Spleen (tissue), 11 donors: Measurements from ENCODE around the gene CASTOR1. TPM values are rescaled to one million over a fixed set of nuclear protein-coding genes. Genes with fewer than 3 reads are reported as not detected.

Experiments
- DNase-seq: peaks from one replicate; pipeline ENCODE4 v3.0.0-alpha.2; 2020
- H3K27ac ChIP-seq, 8 donors: fragments of 200-600 bp; sonication (generic) in 7 of 8; 1 replicate in 4 of 8; 2 replicates in 4 of 8; pipeline versions ENCODE4 v1.5.0 to v1.8.0; 2016 to 2021; ENCODE audit warnings: inconsistent platforms in 4 of 8, mild to moderate bottlenecking in 4 of 8, moderate library complexity in 1 of 8
- H3K27me3 ChIP-seq, 7 donors: fragments of 200-600 bp; sonication (generic) in 6 of 7; replicated peaks in 1 of 7; 1 replicate in 4 of 7; 2 replicates in 3 of 7; pipeline versions ENCODE4 v1.5.0 to v1.8.0; 2016 to 2021; ENCODE audit warnings: inconsistent platforms in 3 of 7, mild to moderate bottlenecking in 1 of 7
- H3K36me3 ChIP-seq, 6 donors: fragments of 200-600 bp; sonication (generic) in 5 of 6; 1 replicate in 4 of 6; 2 replicates in 2 of 6; pipeline versions ENCODE4 v1.5.0 to v1.8.0; 2016 to 2021; ENCODE audit warnings: inconsistent platforms in 2 of 6
- H3K4me1 ChIP-seq, 6 donors: fragments of 200-600 bp; sonication (generic) in 5 of 6; 1 replicate in 3 of 6; 2 replicates in 3 of 6; pipeline versions ENCODE4 v1.5.0 to v1.8.0; 2016 to 2021; ENCODE audit warnings: inconsistent platforms in 3 of 6
- H3K4me3 ChIP-seq, 8 donors: fragments of 200-600 bp; sonication (generic) in 7 of 8; 1 replicate in 4 of 8; 2 replicates in 4 of 8; pipeline versions ENCODE4 v1.5.0 to v1.8.0; 2016 to 2021; ENCODE audit warnings: inconsistent platforms in 4 of 8, mild to moderate bottlenecking in 4 of 8, moderate library complexity in 2 of 8
- H3K9me3 ChIP-seq, 8 donors: fragments of 200-600 bp; sonication (generic) in 7 of 8; 1 replicate in 4 of 8; 2 replicates in 4 of 8; pipeline versions ENCODE4 v1.5.0 to v1.8.0; 2016 to 2021; ENCODE audit warnings: inconsistent platforms in 4 of 8
- POLR2A ChIP-seq, 3 donors: fragments of 450-650 bp; IDR thresholded peaks; one replicate each; pipeline ENCODE4 v1.5.1; 2017; ENCODE audit warnings: antibody characterized with exemption in 3 of 3, mild to moderate bottlenecking in 1 of 3
- POLR2AphosphoS5 ChIP-seq, 3 donors: sonication (generic); formaldehyde crosslinking; IDR thresholded peaks; one replicate each; pipeline ENCODE4 v1.5.1; 2017; ENCODE audit warnings: antibody characterized with exemption in 3 of 3
- WGBS, 5 donors: extraction: QIAGEN DNeasy Blood & Tissue Kit in 3 of 5; methylation state at CpG; one replicate each; pipeline versions ENCODE4 v1.1.5 to v1.1.7; 2013 to 2018; 5-methylcytosine and 5-hydroxymethylcytosine counted together
- intact Hi-C: fragments of 100-400 bp; cut with DNase I; formaldehyde crosslinking; loops from one replicate; pipeline ENCODE4 v1.15.0; 2023; ENCODE audit warnings: low total_unique reads
- polyA plus RNA-seq, 3 donors: library from polyadenylated mRNA; stranded (reverse); fragments of 200-250 nt; gene quantifications; one replicate each; pipeline ENCODE4 v1.2.1, GENCODE V29; 2013
- total RNA-seq, 7 donors: library from RNA; depleted of rRNA in 3 of 7; stranded (reverse); fragments of >200 nt in 3 of 7; fragmentation: NEBNext Ultra II Directional in 4 of 7; extraction: Animal tissue kit (Norgen Biotek cat#: 25700) in 4 of 7; gene quantifications; one replicate each; pipeline versions ENCODE4 v1.1.0 to v1.2.1, GENCODE V29; 2016 to 2021
- TF ChIP-seq, protein P1 (sequence below), 11 experiments: fragments of 200-600 bp in 7 of 11; fragments of 450-650 bp in 4 of 11; sonication (generic) in 4 of 11; IDR thresholded peaks in 8 of 11; conservative IDR thresholded peaks in 3 of 11; 1 replicate in 7 of 11; 2 replicates in 4 of 11; pipeline versions ENCODE4 v1.4.0 to v1.8.0; 2016 to 2021; ENCODE audit warnings: antibody characterized with exemption in 11 of 11, inconsistent platforms in 4 of 11, mild to moderate bottlenecking in 1 of 11
- donor health status: healthy with polysubstance abuse.
- donor health status: DM: no; HTN: no; CAD: no; lungs with moderate emphysema.
- donor health status: DM: no; HTN: no; CAD: no.
- donor health status: Bipolar disorder and iron deficiency.
- donor health status: healthy.
- donor health status: DM: no; HTN: no; CAD: no.
- donor health status: DM: yes; HTN: yes; CAD: no.

CASTOR1 gene
- total and polyA plus RNA-seq, 10 donors: 5.6 to 18.9 (median 12.6) TPM

DNA sequence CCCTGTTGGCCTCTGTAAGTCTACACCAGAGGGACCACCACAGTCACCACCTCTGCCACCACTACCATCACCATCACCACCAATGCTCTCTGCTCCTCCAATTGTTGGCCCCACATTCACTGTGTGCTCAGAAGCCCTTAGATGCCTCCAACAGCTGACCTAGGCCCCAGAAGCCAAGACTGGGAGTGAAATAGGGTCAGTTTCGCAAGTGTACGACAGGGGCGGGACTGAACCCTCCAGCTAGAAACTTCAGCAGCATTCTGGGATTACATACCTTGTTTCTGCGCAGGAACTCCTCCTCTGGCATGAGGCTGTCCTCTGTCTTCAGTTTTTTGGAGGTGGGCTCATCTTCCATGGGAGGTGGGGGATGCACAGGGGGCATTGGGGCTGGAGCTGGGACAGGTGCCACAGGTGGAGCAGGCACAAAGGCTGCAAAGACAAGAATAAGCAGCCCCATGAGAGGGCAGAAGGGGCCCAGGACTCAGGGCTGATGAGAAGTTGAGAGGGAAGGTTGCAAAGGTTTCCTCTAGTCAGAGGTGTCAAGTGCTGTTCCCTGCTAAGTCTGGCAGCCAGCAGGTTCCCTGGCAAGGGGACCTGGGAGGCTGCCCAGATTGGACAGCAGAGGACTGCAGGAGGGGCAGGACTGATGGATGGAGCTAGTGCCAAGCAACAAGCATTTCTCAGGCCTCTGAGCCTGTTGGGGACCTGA, 47.6 kb upstream of the CASTOR1 start:
- H3K4me3 ChIP-seq: no peak overlapping the region
- TF ChIP-seq POLR2A (IDR thresholded peaks at IDR 0.05) (no peak), POLR2AphosphoS5 (IDR thresholded peaks at IDR 0.05) (no peak)
- TF ChIP-seq, protein P1, sequence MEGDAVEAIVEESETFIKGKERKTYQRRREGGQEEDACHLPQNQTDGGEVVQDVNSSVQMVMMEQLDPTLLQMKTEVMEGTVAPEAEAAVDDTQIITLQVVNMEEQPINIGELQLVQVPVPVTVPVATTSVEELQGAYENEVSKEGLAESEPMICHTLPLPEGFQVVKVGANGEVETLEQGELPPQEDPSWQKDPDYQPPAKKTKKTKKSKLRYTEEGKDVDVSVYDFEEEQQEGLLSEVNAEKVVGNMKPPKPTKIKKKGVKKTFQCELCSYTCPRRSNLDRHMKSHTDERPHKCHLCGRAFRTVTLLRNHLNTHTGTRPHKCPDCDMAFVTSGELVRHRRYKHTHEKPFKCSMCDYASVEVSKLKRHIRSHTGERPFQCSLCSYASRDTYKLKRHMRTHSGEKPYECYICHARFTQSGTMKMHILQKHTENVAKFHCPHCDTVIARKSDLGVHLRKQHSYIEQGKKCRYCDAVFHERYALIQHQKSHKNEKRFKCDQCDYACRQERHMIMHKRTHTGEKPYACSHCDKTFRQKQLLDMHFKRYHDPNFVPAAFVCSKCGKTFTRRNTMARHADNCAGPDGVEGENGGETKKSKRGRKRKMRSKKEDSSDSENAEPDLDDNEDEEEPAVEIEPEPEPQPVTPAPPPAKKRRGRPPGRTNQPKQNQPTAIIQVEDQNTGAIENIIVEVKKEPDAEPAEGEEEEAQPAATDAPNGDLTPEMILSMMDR (IDR thresholded peaks at IDR 0.05 in 8 of 11, conservative IDR thresholded peaks at IDR 0.05 in 3 of 11): no peak
- peak overlapping the region in 2 of 8 donors; percentile 14 to 42 for H3K27ac ChIP-seq
- DNase-seq: no peak
- peaks cover 15 to 100% (median 100%) of the 10 kb centered on the region in 6 donors for H3K36me3 ChIP-seq
- peaks cover 3 to 62% (median 32%) of the 10 kb centered on the region in 6 donors for H3K4me1 ChIP-seq
- no peaks in the 10 kb centered on the region for H3K9me3 ChIP-seq
- 86 to 100% (median 93%) methylated on average over 1 to 4 of the region's 4 CpGs for WGBS, 5 donors
- no peaks in the 10 kb centered on the region for H3K27me3 ChIP-seq
- intact Hi-C loops: no loop called here

DNA sequence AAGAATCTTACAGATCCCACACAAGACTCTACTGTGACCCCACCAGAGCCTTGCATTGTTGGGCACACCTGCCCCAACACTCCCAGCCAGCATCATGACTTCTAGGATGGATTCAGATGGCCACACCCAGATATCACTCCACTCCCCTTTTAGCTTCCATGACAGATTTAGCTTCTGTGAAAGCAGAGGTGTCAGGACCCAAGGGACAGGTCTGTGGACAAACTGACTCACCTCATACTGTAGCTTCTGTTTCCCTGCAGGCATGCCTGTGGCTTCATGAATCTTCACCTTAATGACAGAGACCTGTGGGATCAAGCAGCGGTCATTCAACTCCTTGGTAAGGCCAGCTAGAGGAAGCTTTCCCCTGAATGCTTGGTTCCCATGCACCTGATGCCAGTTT, 45.9 kb upstream of the CASTOR1 start:
- H3K4me1 ChIP-seq: peaks cover 0 to 45% (median 19%) of the 10 kb centered on the region in 6 donors
- no peak for DNase-seq
- H3K36me3 ChIP-seq: peaks cover 13 to 100% (median 99%) of the 10 kb centered on the region in 6 donors
- WGBS, 5 donors: 89 to 100% (median 97%) methylated on average over 1 of the region's 1 CpG
- intact Hi-C loops: no loop called here
- H3K9me3 ChIP-seq: no peaks in the 10 kb centered on the region
- H3K27me3 ChIP-seq: no peaks in the 10 kb centered on the region
- H3K27ac ChIP-seq: peak overlapping the region in 1 of 8 donors; percentile 11
- H3K4me3 ChIP-seq: no peak overlapping the region
- TF ChIP-seq, protein P1 (IDR thresholded peaks at IDR 0.05 in 8 of 11, conservative IDR thresholded peaks at IDR 0.05 in 3 of 11): no peak
- TF ChIP-seq POLR2AphosphoS5 (IDR thresholded peaks at IDR 0.05) (no peak), POLR2A (IDR thresholded peaks at IDR 0.05) (no peak)

DNA sequence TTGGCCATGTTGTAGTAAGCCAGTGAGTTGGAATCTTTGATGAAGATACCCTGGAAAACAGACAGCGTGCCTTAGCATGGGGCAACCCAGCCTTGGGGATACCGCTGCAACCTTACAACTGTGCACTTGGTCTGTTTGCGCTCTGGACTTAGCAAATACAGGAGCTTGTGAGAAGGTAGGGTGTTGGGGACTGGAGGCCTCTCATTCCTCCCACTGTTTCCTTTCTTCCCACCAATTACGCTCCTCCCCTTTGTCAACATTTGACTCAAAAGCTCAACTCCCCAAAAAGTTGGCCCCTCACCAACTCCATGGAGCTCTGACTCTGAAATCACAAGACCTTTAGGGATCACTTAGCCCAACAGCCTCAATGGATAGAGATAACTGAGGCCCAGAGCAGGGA, 45.3 kb upstream of the CASTOR1 start:
- H3K27ac ChIP-seq: no peak overlapping the region
- TF ChIP-seq POLR2A (IDR thresholded peaks at IDR 0.05): no peak
- TF ChIP-seq, protein P1 (IDR thresholded peaks at IDR 0.05 in 8 of 11, conservative IDR thresholded peaks at IDR 0.05 in 3 of 11): no peak
- no peak for DNase-seq
- H3K4me3 ChIP-seq: no peak overlapping the region
- no peaks in the 10 kb centered on the region for H3K9me3 ChIP-seq
- 85 to 95% (median 94%) methylated on average over 4 of the region's 4 CpGs for WGBS, 5 donors
- H3K27me3 ChIP-seq: no peaks in the 10 kb centered on the region
- peaks cover 0 to 39% (median 13%) of the 10 kb centered on the region in 6 donors for H3K4me1 ChIP-seq
- peaks cover 10 to 100% (median 93%) of the 10 kb centered on the region in 6 donors for H3K36me3 ChIP-seq
- intact Hi-C loops: no loop called here

DNA sequence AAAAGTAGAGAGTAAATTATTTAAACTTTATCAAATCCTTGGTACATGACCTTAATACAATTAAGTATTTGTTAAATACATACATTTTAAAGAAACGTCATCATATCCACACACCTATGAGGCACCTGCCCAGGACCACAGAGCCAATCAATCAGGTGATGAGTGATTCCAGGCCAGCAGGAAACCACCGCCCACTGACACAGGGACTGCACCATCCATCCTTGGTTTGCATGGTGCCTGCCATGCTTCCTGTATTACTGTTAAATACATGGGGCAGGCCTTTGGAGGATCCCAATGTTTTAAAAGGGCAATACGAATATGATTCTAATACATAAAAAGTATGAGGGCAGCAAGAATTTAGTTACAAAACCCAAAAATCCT, 44.4 kb upstream of the CASTOR1 start:
- no peak for DNase-seq
- TF ChIP-seq POLR2AphosphoS5 (IDR thresholded peaks at IDR 0.05) (no peak), POLR2A (IDR thresholded peaks at IDR 0.05) (no peak)
- Histone ChIP-seq H3K36me3 (peaks cover 10 to 100% (median 83%) of the 10 kb centered on the region in 6 donors), H3K27me3 (no peaks in the 10 kb centered on the region), H3K27ac (peak overlapping the region in 1 of 8 donors; percentile 34), H3K4me1 (peaks cover 0 to 31% (median 8%) of the 10 kb centered on the region in 6 donors), H3K4me3 (no peak overlapping the region), H3K9me3 (no peaks in the 10 kb centered on the region)
- WGBS, 5 donors: 78 to 93% (median 89%) methylated on average over 3 of the region's 3 CpGs
- intact Hi-C loops: no loop called here
